HCT116 (cell line): ENCODE results near the gene TINCR. TPM values are rescaled to one million over a fixed set of nuclear protein-coding genes. Genes with fewer than 3 reads are reported as not detected.

ENCODE experiments used
- ATAC-seq: fragments of 200-7000 bp; cut with Tn5 transposase; 2 replicates; pipeline ENCODE4 v1.9.1; 2020; ENCODE audit warnings: mild to moderate bottlenecking, moderate library complexity
- BruUV-seq: library from RNA; stranded (reverse); fragments of 400-500 nt; replicated peaks from 2 replicates; lab custom pipeline; 2021; lab: Mats Ljungman, UMichigan
- CTCF ChIA-PET: fragments of 300-600 bp; sonication (Branson Sonifier 250); formaldehyde crosslinking; loops from one replicate; lab custom pipeline; 2021; ENCODE audit warnings: antibody characterized with exemption; lab: Charles Lee
- POLR2A ChIA-PET: fragments of 300-600, 350-600 bp; sonication (Branson Sonifier 250); formaldehyde crosslinking; loops from one replicate; lab custom pipeline; 2021; ENCODE audit warnings: antibody characterized with exemption; lab: Charles Lee
- RAD21 ChIA-PET, 2 experiments: fragments of 300-600 bp; sonication (Branson Sonifier 250); formaldehyde crosslinking; loops; one replicate each; lab custom pipeline; 2023; ENCODE audit warnings: low total read pairs in 2 of 2; ENCODE audit not compliant: uncharacterized antibody in 2 of 2, unreplicated experiment in 2 of 2, low non-redundant PET in 1 of 2; lab: Charles Lee
- DNase-seq: peaks from one replicate; pipeline ENCODE4 v3.0.0-alpha.2; 2010; ENCODE audit warnings: low read depth, low spot score
- H2AFZ ChIP-seq: fragments of 200-600 bp; shearing (Covaris generic), sonication (generic); 2 replicates; pipeline ENCODE4 v1.6.1; 2017; ENCODE audit warnings: low read depth, mixed run types, mixed read lengths, antibody characterized with exemption, low read length; ENCODE audit not compliant: poor library complexity, severe bottlenecking
- H3K27ac ChIP-seq: 2 replicates; pipeline ENCODE4 v1.5.1; 2012; ENCODE audit warnings: low read depth, low read length
- H3K27me3 ChIP-seq: fragments of 200-600 bp; sonication (generic); 2 replicates; pipeline ENCODE4 v1.6.1; 2016; ENCODE audit warnings: mixed run types, low read length, mixed read lengths; ENCODE audit not compliant: insufficient read depth
- H3K36me3 ChIP-seq, 2 experiments: fragments of 200-500 bp in 1 of 2; fragments of 200-600 bp in 1 of 2; sonication (Bioruptor generic) in 1 of 2; sonication (generic) in 1 of 2; 2 replicates each; pipeline versions ENCODE4 v1.5.1 to v1.6.1; 2014 to 2016; ENCODE audit warnings: low read length in 2 of 2, inconsistent platforms in 1 of 2, mixed read lengths in 1 of 2, mixed run types in 1 of 2; ENCODE audit not compliant: insufficient read depth in 2 of 2, control insufficient read depth in 1 of 2
- H3K4me1 ChIP-seq, 2 experiments: fragments of 200-600 bp in 1 of 2; sonication (generic) in 1 of 2; 2 replicates each; pipeline versions ENCODE4 v1.5.1 to v1.6.1; 2012 to 2017; ENCODE audit warnings: low read length in 2 of 2, inconsistent platforms in 1 of 2, mild to moderate bottlenecking in 1 of 2, mixed read lengths in 1 of 2, mixed run types in 1 of 2, moderate library complexity in 1 of 2; ENCODE audit not compliant: insufficient read depth in 2 of 2, control insufficient read depth in 1 of 2
- H3K4me2 ChIP-seq: fragments of 200-600 bp; sonication (generic); 2 replicates; pipeline ENCODE4 v1.6.1; 2017; ENCODE audit warnings: mixed run types, low read length, mixed read lengths
- H3K4me3 ChIP-seq, 2 experiments: fragments of 200-600 bp in 1 of 2; sonication (generic) in 1 of 2; replicated peaks in 1 of 2; 2 replicates each; pipeline ENCODE4 v1.5.1; 2011 to 2016; ENCODE audit warnings: low read length in 2 of 2, control low read depth in 1 of 2, low read depth in 1 of 2, mild to moderate bottlenecking in 1 of 2, mixed read lengths in 1 of 2, mixed run types in 1 of 2
- H3K79me2 ChIP-seq: fragments of 200-600 bp; sonication (generic); 2 replicates; pipeline ENCODE4 v1.6.1; 2017; ENCODE audit warnings: mild to moderate bottlenecking, mixed run types, low read length, moderate library complexity, mixed read lengths; ENCODE audit not compliant: insufficient read depth
- H3K9ac ChIP-seq: fragments of 200-600 bp; sonication (generic); 2 replicates; pipeline ENCODE4 v1.6.1; 2016; ENCODE audit warnings: low read length, mixed read lengths
- H3K9me2 ChIP-seq: fragments of 200-600 bp; sonication (generic), shearing (Covaris generic); 2 replicates; pipeline ENCODE4 v1.6.1; 2017; ENCODE audit warnings: mixed run types, mild to moderate bottlenecking, moderate library complexity; ENCODE audit not compliant: insufficient read depth
- H3K9me3 ChIP-seq, 2 experiments: fragments of 200-500 bp in 1 of 2; fragments of 200-600 bp in 1 of 2; sonication (Bioruptor generic) in 1 of 2; sonication (generic) in 1 of 2; 2 replicates each; pipeline ENCODE4 v1.6.1; 2014 to 2017; ENCODE audit warnings: low read length in 2 of 2, mixed read lengths in 2 of 2, inconsistent platforms in 1 of 2, low read depth in 1 of 2, mild to moderate bottlenecking in 1 of 2, mixed run types in 1 of 2, moderate library complexity in 1 of 2; ENCODE audit not compliant: control insufficient read depth in 1 of 2, insufficient read depth in 1 of 2
- H4K20me1 ChIP-seq: fragments of 200-600 bp; sonication (generic), shearing (Covaris generic); 2 replicates; pipeline ENCODE4 v1.6.1; 2017; ENCODE audit warnings: mixed run types, mild to moderate bottlenecking, moderate library complexity; ENCODE audit not compliant: insufficient read depth
- CBX3 ChIP-seq: IDR thresholded peaks from 2 replicates; pipeline ENCODE4 v1.6.1; 2012; ENCODE audit warnings: low read depth
- CEBPB ChIP-seq: IDR thresholded peaks from 2 replicates; pipeline ENCODE4 v1.6.1; 2012; ENCODE audit warnings: low read depth
- EGR1 ChIP-seq: IDR thresholded peaks from 2 replicates; pipeline ENCODE4 v1.6.1; 2012; ENCODE audit warnings: low read depth
- FOSL1 ChIP-seq: IDR thresholded peaks from 2 replicates; pipeline ENCODE4 v1.6.1; 2012; ENCODE audit warnings: low read depth
- RAD21 ChIP-seq: IDR thresholded peaks from 2 replicates; pipeline ENCODE4 v1.6.1; 2012; ENCODE audit warnings: low read depth, mild to moderate bottlenecking
- SRF ChIP-seq: IDR thresholded peaks from 2 replicates; pipeline ENCODE4 v1.6.1; 2012; ENCODE audit warnings: low read depth
- ZFX ChIP-seq: fragments of 450-650 bp; IDR thresholded peaks from 2 replicates; pipeline ENCODE4 v1.6.1; 2017
- intact Hi-C: fragments of 100-400 bp; cut with micrococcal nuclease; formaldehyde crosslinking; loops from 2 replicates; pipeline ENCODE4 v1.10.0; 2022
- total RNA-seq: library from RNA; stranded (reverse); gene quantifications from one replicate; pipeline ENCODE4 v1.2.1, GENCODE V29; 2021; ENCODE audit not compliant: unreplicated experiment

The TINCR gene
- total RNA-seq, 1 experiment from 2014 or later, result 6.1 TPM

DNA sequence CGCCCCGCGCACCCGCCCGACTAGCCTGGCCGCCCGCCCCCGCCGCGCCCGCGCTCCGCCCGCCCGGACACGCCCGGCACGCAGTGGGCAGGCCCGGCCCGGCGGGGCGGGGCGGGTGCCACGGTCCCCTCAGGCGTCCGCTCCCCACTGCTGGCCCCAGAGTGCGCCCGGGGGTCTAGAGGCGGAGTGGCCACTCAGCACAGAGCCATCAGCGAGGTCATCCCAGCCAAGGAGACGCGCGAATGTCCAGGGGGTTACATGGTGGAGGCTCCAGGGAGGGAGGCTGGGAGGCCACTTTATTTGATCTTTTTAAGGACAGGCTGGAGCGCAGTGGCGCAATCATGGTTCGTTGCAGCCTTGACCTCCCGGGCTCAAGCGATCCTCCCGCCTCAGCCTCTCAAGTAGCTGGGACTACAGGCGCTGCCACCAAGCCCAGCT is 236 bp upstream of the TINCR start:
- BruUV-seq, result no TSS peak
- DNase-seq, result no peak
- CTCF ChIA-PET, result no interaction called here
- H3K9me3 ChIP-seq, result no peaks in the 10 kb centered on the region
- peak overlapping the region; percentile 19 to 50 for H3K4me3 ChIP-seq
- H3K4me1 ChIP-seq, result peaks cover 17 to 23% of the 10 kb centered on the region in 2 experiments
- peaks cover 10% of the 10 kb centered on the region; the same call in 1 of the 2 replicates for H3K27me3 ChIP-seq
- no peaks in the 10 kb centered on the region for H3K79me2 ChIP-seq
- intact Hi-C loops, result no loop called here
- H3K9me2 ChIP-seq, result no peaks in the 10 kb centered on the region
- POLR2A ChIA-PET, result no interaction called here
- peak; percentile 82 for ATAC-seq
- H3K36me3 ChIP-seq, result no peaks in the 10 kb centered on the region
- no peak overlapping the region for H2AFZ ChIP-seq
- H3K4me2 ChIP-seq, result peak overlapping the region; percentile 67
- RAD21 ChIA-PET, result no interaction called here
- H3K27ac ChIP-seq, result no peak overlapping the region; the same call in 1 of the 2 replicates
- H4K20me1 ChIP-seq, result no peaks in the 10 kb centered on the region
- H3K9ac ChIP-seq, result no peak overlapping the region
- TF ChIP-seq SRF (no peak), CBX3 (no peak)

GRCh38 chr19:5564930-5565329 is 2.8 kb downstream of the TINCR start:
- Histone ChIP-seq H4K20me1 (no peaks in the 10 kb centered on the region), H3K9ac (no peak overlapping the region), H3K9me3 (no peaks in the 10 kb centered on the region; a peak in 1 of 4 replicates), H3K9me2 (no peaks in the 10 kb centered on the region), H3K27ac (no peak overlapping the region), H2AFZ (no peak overlapping the region)
- RAD21 ChIA-PET, result no interaction called here
- BruUV-seq, result no TSS peak
- POLR2A ChIA-PET, result no interaction called here
- DNase-seq, result no peak
- TF ChIP-seq EGR1, result no peak
- no peak for TF ChIP-seq RAD21
- no peak for TF ChIP-seq FOSL1
- no peak for TF ChIP-seq CEBPB
- TF ChIP-seq ZFX, result no peak
- TF ChIP-seq, all 23 proteins: peak for 0
- H3K36me3 ChIP-seq, result no peaks in the 10 kb centered on the region
- peaks cover 10% of the 10 kb centered on the region; the same call in 1 of the 2 replicates for H3K27me3 ChIP-seq
- peaks cover 8 to 11% of the 10 kb centered on the region in 2 experiments for H3K4me1 ChIP-seq
- intact Hi-C loops, result no loop called here
- no peak for ATAC-seq
- H3K79me2 ChIP-seq, result no peaks in the 10 kb centered on the region
- no peak overlapping the region for H3K4me2 ChIP-seq
- CTCF ChIA-PET, result no interaction called here
- H3K4me3 ChIP-seq, result no peak overlapping the region
